H9 (cell line): ENCODE measurements around the gene ABCG5. TPM values are rescaled to one million over a fixed set of nuclear protein-coding genes. Genes with fewer than 3 reads are reported as not detected.

Source experiments
- DNase-seq: peaks from one replicate; pipeline ENCODE4 v3.0.0-alpha.2; 2017
- H2AFZ ChIP-seq: one replicate; pipeline ENCODE4 v1.6.1; 2013; ENCODE audit warnings: mild to moderate bottlenecking, low read length, control low read depth, moderate library complexity
- H2AK5ac ChIP-seq: 2 replicates; pipeline ENCODE4 v1.6.1; 2013; ENCODE audit warnings: low read length, control low read depth, mixed read lengths; ENCODE audit not compliant: insufficient read length
- H2BK120ac ChIP-seq: one replicate; pipeline ENCODE4 v1.6.1; 2013; ENCODE audit warnings: low read depth, mild to moderate bottlenecking, low read length, control low read depth, inconsistent platforms; ENCODE audit not compliant: poor library complexity, severe bottlenecking
- H2BK12ac ChIP-seq: 2 replicates; pipeline ENCODE4 v1.6.1; 2013; ENCODE audit warnings: low read length, control low read depth, mixed read lengths, low read depth; ENCODE audit not compliant: insufficient read length
- H2BK15ac ChIP-seq: 2 replicates; pipeline ENCODE4 v1.6.1; 2013; ENCODE audit warnings: low read depth, low read length, control low read depth
- H2BK20ac ChIP-seq: one replicate; pipeline ENCODE4 v1.6.1; 2013; ENCODE audit warnings: low read depth, mild to moderate bottlenecking, low read length, control low read depth, inconsistent platforms; ENCODE audit not compliant: poor library complexity, severe bottlenecking
- H2BK5ac ChIP-seq: 2 replicates; pipeline ENCODE4 v1.6.1; 2013; ENCODE audit warnings: low read length, control low read depth, mixed read lengths; ENCODE audit not compliant: insufficient read length
- H3K14ac ChIP-seq: 2 replicates; pipeline ENCODE4 v1.6.1; 2013; ENCODE audit warnings: low read length, control low read depth; ENCODE audit not compliant: insufficient read depth
- H3K18ac ChIP-seq: 2 replicates; pipeline ENCODE4 v1.6.1; 2013; ENCODE audit warnings: low read depth, mild to moderate bottlenecking, mixed read lengths, low read length, control low read depth; ENCODE audit not compliant: insufficient read length
- H3K23ac ChIP-seq: 2 replicates; pipeline ENCODE4 v1.6.1; 2013; ENCODE audit warnings: low read length, control low read depth, mixed read lengths, low read depth; ENCODE audit not compliant: insufficient read length
- H3K23me2 ChIP-seq: 2 replicates; pipeline ENCODE4 v1.6.1; 2013; ENCODE audit warnings: low read depth, mild to moderate bottlenecking, mixed read lengths, low read length, control low read depth; ENCODE audit not compliant: insufficient read length, poor library complexity, severe bottlenecking
- H3K27ac ChIP-seq: 2 replicates; pipeline ENCODE4 v1.5.1; 2013; ENCODE audit warnings: low read length, control low read depth, mixed read lengths, low read depth; ENCODE audit not compliant: insufficient read length
- H3K27me3 ChIP-seq: 2 replicates; pipeline ENCODE4 v1.6.1; 2013; ENCODE audit warnings: low read length, control low read depth, inconsistent platforms; ENCODE audit not compliant: insufficient read depth
- H3K4ac ChIP-seq: 2 replicates; pipeline ENCODE4 v1.6.1; 2013; ENCODE audit warnings: low read depth, mild to moderate bottlenecking, control low read depth, inconsistent platforms, low read length, moderate library complexity
- H3K4me1 ChIP-seq: 2 replicates; pipeline ENCODE4 v1.6.1; 2013; ENCODE audit warnings: low read length, control low read depth, inconsistent platforms; ENCODE audit not compliant: insufficient read depth
- H3K4me2 ChIP-seq: 2 replicates; pipeline ENCODE4 v1.6.1; 2013; ENCODE audit warnings: low read length, control low read depth, mixed read lengths; ENCODE audit not compliant: insufficient read length, insufficient read depth
- H3K56ac ChIP-seq: 2 replicates; pipeline ENCODE4 v1.6.1; 2013; ENCODE audit warnings: low read depth, mild to moderate bottlenecking, mixed read lengths, low read length, control low read depth; ENCODE audit not compliant: insufficient read length
- H3K79me1 ChIP-seq: 2 replicates; pipeline ENCODE4 v1.6.1; 2013; ENCODE audit warnings: low read depth, mild to moderate bottlenecking, moderate library complexity, low read length, control low read depth, inconsistent platforms; ENCODE audit not compliant: insufficient read depth, poor library complexity, severe bottlenecking
- H3K79me2 ChIP-seq: 2 replicates; pipeline ENCODE4 v1.6.1; 2013; ENCODE audit warnings: low read length, control low read depth, inconsistent platforms; ENCODE audit not compliant: insufficient read depth
- H3K9ac ChIP-seq: 2 replicates; pipeline ENCODE4 v1.6.1; 2013; ENCODE audit warnings: low read length, control low read depth, mixed read lengths; ENCODE audit not compliant: insufficient read length; ENCODE audit errors: extremely low read depth
- H3K9me3 ChIP-seq: one replicate; pipeline ENCODE4 v1.6.1; 2013; ENCODE audit warnings: low read depth, low read length, inconsistent platforms; ENCODE audit not compliant: control insufficient read depth
- H3T11ph ChIP-seq: one replicate; pipeline ENCODE4 v1.6.1; 2013; ENCODE audit warnings: mild to moderate bottlenecking, low read length, control low read depth, inconsistent platforms
- H4K20me1 ChIP-seq: one replicate; pipeline ENCODE4 v1.6.1; 2013; ENCODE audit not compliant: control insufficient read depth, insufficient read length, insufficient read depth
- H4K5ac ChIP-seq: 2 replicates; pipeline ENCODE4 v1.6.1; 2013; ENCODE audit warnings: low read depth, mild to moderate bottlenecking, mixed read lengths, low read length, control low read depth; ENCODE audit not compliant: insufficient read length
- H4K8ac ChIP-seq: replicated peaks from 2 replicates; pipeline ENCODE4 v1.6.1; 2013; ENCODE audit warnings: low read length, control low read depth, mixed read lengths, low read depth; ENCODE audit not compliant: insufficient read length
- H4K91ac ChIP-seq: 2 replicates; pipeline ENCODE4 v1.6.1; 2013; ENCODE audit warnings: low read depth, mild to moderate bottlenecking, moderate library complexity, mixed read lengths, low read length, control low read depth; ENCODE audit not compliant: insufficient read length
- H3K27ac Mint-ChIP-seq, 3 experiments: 2 replicates in 2 of 3; 3 replicates in 1 of 3; pipeline ENCODE4 v1.8.0; 2020 to 2021; ENCODE audit warnings: mixed read lengths in 3 of 3, mild to moderate bottlenecking in 1 of 3, moderate library complexity in 1 of 3
- H3K27me3 Mint-ChIP-seq: 2 replicates; pipeline ENCODE4 v1.8.0; 2021; ENCODE audit warnings: low read depth, mild to moderate bottlenecking, moderate library complexity, mixed read lengths
- H3K36me3 Mint-ChIP-seq, 3 experiments: 2 replicates in 2 of 3; 3 replicates in 1 of 3; pipeline ENCODE4 v1.8.0; 2020 to 2021; ENCODE audit warnings: low read depth in 3 of 3, mixed read lengths in 3 of 3; ENCODE audit not compliant: insufficient read depth in 1 of 3
- H3K4me1 Mint-ChIP-seq, 2 experiments: 2 replicates each; pipeline ENCODE4 v1.8.0; 2020; ENCODE audit warnings: mixed read lengths in 2 of 2
- H3K4me3 Mint-ChIP-seq, 2 experiments: 2 replicates in 1 of 2; 3 replicates in 1 of 2; pipeline ENCODE4 v1.8.0; 2020 to 2021; ENCODE audit warnings: mild to moderate bottlenecking in 2 of 2, mixed read lengths in 2 of 2, moderate library complexity in 1 of 2
- H3K9me3 Mint-ChIP-seq, 2 experiments: 2 replicates in 1 of 2; 3 replicates in 1 of 2; pipeline ENCODE4 v1.8.0; 2020; ENCODE audit warnings: mild to moderate bottlenecking in 2 of 2, mixed read lengths in 2 of 2, moderate library complexity in 1 of 2
- WGBS: extraction: QIAGEN DNeasy Blood & Tissue Kit; methylation state at CpG from one replicate; pipeline ENCODE4 v1.1.7; 2013; ENCODE audit warnings: missing lambda C conversion rate, low lambda C conversion rate, mixed read lengths; ENCODE audit not compliant: insufficient read length; ENCODE audit errors: extremely low coverage; 5-methylcytosine and 5-hydroxymethylcytosine counted together
- total RNA-seq: library from RNA; stranded (reverse); gene quantifications from 2 replicates; pipeline ENCODE4 v1.2.1, GENCODE V29; 2021
- TF ChIP-seq, protein P1 (sequence below): fragments of 200-600 bp; sonication (generic); conservative IDR thresholded peaks from 3 replicates; pipeline ENCODE4 v1.8.0; 2021; ENCODE audit warnings: antibody characterized with exemption, mild to moderate bottlenecking

The ABCG5 gene
- total RNA-seq, 1 experiment from 2014 or later, result not detected

DNA sequence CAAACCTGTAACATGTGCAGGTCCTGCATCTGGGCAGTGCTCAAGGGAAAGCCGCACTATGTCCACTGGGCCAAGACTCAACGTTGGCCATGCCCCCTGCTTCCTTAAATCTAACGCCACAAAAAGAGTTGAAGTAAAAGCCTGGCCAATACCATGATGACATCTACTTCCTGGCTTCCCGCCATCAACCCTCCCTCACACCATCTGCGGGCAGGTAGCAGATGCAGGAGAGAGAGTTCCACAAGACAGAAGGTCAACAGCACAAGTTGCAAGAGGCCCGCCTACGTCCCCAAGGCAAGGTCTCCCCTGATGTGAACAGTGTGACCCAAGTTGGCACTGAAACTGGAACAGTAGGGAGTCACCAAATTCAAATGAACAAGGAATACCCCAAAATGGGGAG is 48.5 kb upstream of the ABCG5 start:
- Histone ChIP-seq H3K4me2 (no peak overlapping the region), H2BK12ac (no peak overlapping the region), H2BK120ac (no peak overlapping the region), H2BK20ac (no peak overlapping the region), H4K8ac (no peak overlapping the region), H2AK5ac (no peak overlapping the region), H3K27me3 (no peaks in the 10 kb centered on the region), H3K14ac (no peak overlapping the region), H2BK15ac (no peak overlapping the region), H3K27ac (no peak overlapping the region), H3K9ac (no peak overlapping the region), H3K56ac (no peak overlapping the region), H3K9me3 (no peaks in the 10 kb centered on the region), H2AFZ (no peak overlapping the region), H4K5ac (no peak overlapping the region), H3K23ac (no peak overlapping the region), H3K4ac (no peak overlapping the region), H3T11ph (no peak overlapping the region), H4K91ac (no peak overlapping the region), H3K4me1 (no peaks in the 10 kb centered on the region), H2BK5ac (no peak overlapping the region), H3K18ac (no peak overlapping the region), H3K79me1 (no peaks in the 10 kb centered on the region), H3K79me2 (no peaks in the 10 kb centered on the region), H3K23me2 (no peaks in the 10 kb centered on the region), H4K20me1 (no peaks in the 10 kb centered on the region)
- no peak overlapping the region for H3K4me3 Mint-ChIP-seq
- peaks cover 33 to 62% (median 53%) of the 10 kb centered on the region in 3 experiments for H3K36me3 Mint-ChIP-seq
- TF ChIP-seq, protein P1, sequence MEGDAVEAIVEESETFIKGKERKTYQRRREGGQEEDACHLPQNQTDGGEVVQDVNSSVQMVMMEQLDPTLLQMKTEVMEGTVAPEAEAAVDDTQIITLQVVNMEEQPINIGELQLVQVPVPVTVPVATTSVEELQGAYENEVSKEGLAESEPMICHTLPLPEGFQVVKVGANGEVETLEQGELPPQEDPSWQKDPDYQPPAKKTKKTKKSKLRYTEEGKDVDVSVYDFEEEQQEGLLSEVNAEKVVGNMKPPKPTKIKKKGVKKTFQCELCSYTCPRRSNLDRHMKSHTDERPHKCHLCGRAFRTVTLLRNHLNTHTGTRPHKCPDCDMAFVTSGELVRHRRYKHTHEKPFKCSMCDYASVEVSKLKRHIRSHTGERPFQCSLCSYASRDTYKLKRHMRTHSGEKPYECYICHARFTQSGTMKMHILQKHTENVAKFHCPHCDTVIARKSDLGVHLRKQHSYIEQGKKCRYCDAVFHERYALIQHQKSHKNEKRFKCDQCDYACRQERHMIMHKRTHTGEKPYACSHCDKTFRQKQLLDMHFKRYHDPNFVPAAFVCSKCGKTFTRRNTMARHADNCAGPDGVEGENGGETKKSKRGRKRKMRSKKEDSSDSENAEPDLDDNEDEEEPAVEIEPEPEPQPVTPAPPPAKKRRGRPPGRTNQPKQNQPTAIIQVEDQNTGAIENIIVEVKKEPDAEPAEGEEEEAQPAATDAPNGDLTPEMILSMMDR, result no peak
- H3K4me1 Mint-ChIP-seq, result no peaks in the 10 kb centered on the region
- DNase-seq, result no peak
- H3K9me3 Mint-ChIP-seq, result no peaks in the 10 kb centered on the region
- H3K27me3 Mint-ChIP-seq, result no peaks in the 10 kb centered on the region
- H3K27ac Mint-ChIP-seq, result peak overlapping the region in 1 of 3 experiments; percentile 79; a peak in 1 of 7 replicates
- WGBS, result no CpG with 5 or more reads among the region's 7 CpGs
